HG02885 (cell line): ENCODE results near the gene SCYL1.

Experiments used
- ATAC-seq: cut with Tn5 transposase; IDR thresholded peaks from one replicate; pipeline ENCODE4 v1.9.1; 2021; ENCODE audit warnings: mild to moderate bottlenecking; ENCODE audit not compliant: unreplicated experiment, poor library complexity

The SCYL1 gene

GRCh38 chr11:65578667-65579066 is 53.8 kb downstream of the SCYL1 start:
- ATAC-seq, result no peak

GRCh38 chr11:65579291-65579690 is 54.4 kb downstream of the SCYL1 start:
- ATAC-seq, result no peak

GRCh38 chr11:65580031-65580692 is 55.3 kb downstream of the SCYL1 start:
- no peak for ATAC-seq

GRCh38 chr11:65580756-65581155 is 55.9 kb downstream of the SCYL1 start:
- ATAC-seq, result no peak

- no peak for ATAC-seq
Observed at GRCh38 chr11:65581928-65582327, 57.0 kb downstream of the SCYL1 start.

- ATAC-seq, result no peak
Observed at GRCh38 chr11:65583589-65583988, 58.7 kb downstream of the SCYL1 start.

GRCh38 chr11:65584106-65584505 is 59.2 kb downstream of the SCYL1 start:
- ATAC-seq, result no peak

- no peak for ATAC-seq
Observed at GRCh38 chr11:65584723-65585171, 59.9 kb downstream of the SCYL1 start.

- ATAC-seq, result no peak
Observed at GRCh38 chr11:65585396-65586246, 60.7 kb downstream of the SCYL1 start.

- no peak for ATAC-seq
Observed at GRCh38 chr11:65586247-65586630, 61.4 kb downstream of the SCYL1 start.

- no peak for ATAC-seq
Observed at GRCh38 chr11:65586676-65587075, 61.8 kb downstream of the SCYL1 start.
